SK-N-SH (cell line): ENCODE results near the gene CDH23. TPM values are rescaled to one million over a fixed set of nuclear protein-coding genes. Genes with fewer than 3 reads are reported as not detected.

Source experiments
- CTCF ChIA-PET: fragments of 300-600, 350-600 bp; formaldehyde crosslinking; extraction: SDS; loops from one replicate; lab custom pipeline; 2021; lab: Yijun Ruan, JAX
- POLR2A ChIA-PET: fragments of 350-600 bp; sonication (Branson Sonifier 250); formaldehyde crosslinking; extraction: SDS; loops from one replicate; lab custom pipeline; 2020; ENCODE audit warnings: antibody characterized with exemption, inconsistent platforms; lab: Yijun Ruan, JAX
- DNase-seq: peaks from one replicate; pipeline ENCODE4 v3.0.0; 2012
- H2AFZ ChIP-seq: fragments of 200-600 bp; sonication (generic); 2 replicates; pipeline ENCODE4 v1.8.1; 2016; ENCODE audit warnings: antibody characterized with exemption, mild to moderate bottlenecking, low read depth
- H3F3A ChIP-seq: fragments of 200-600 bp; sonication (generic); replicated peaks from 2 replicates; pipeline ENCODE3; 2016; ENCODE audit warnings: antibody characterized with exemption, mild to moderate bottlenecking; ENCODE audit not compliant: insufficient read depth
- H3K27ac ChIP-seq, 2 experiments: fragments of 200-500 bp in 1 of 2; fragments of 200-600 bp in 1 of 2; sonication (Bioruptor generic) in 1 of 2; sonication (generic), shearing (Covaris generic) in 1 of 2; 2 replicates each; pipeline versions ENCODE4 v1.5.1 to v1.6.1; 2014 to 2016; ENCODE audit warnings: low read depth in 2 of 2, inconsistent platforms in 1 of 2, low read length in 1 of 2, mild to moderate bottlenecking in 1 of 2, mixed read lengths in 1 of 2
- H3K27me3 ChIP-seq: fragments of 200-600 bp; sonication (generic), shearing (Covaris generic); 2 replicates; pipeline ENCODE4 v1.6.1; 2016; ENCODE audit warnings: mixed run types; ENCODE audit not compliant: insufficient read depth
- H3K36me3 ChIP-seq, 2 experiments: fragments of 200-500 bp in 1 of 2; fragments of 200-600 bp in 1 of 2; sonication (Bioruptor generic) in 1 of 2; sonication (generic) in 1 of 2; replicated peaks in 1 of 2; 2 replicates each; pipeline versions ENCODE3 to v1.5.1; 2014 to 2016; ENCODE audit warnings: low read length in 1 of 2, mild to moderate bottlenecking in 1 of 2; ENCODE audit not compliant: insufficient read depth in 2 of 2, control insufficient read depth in 1 of 2
- H3K4me1 ChIP-seq, 2 experiments: fragments of 200-500 bp in 1 of 2; fragments of 200-600 bp in 1 of 2; sonication (Bioruptor generic) in 1 of 2; sonication (generic), shearing (Covaris generic) in 1 of 2; 2 replicates each; pipeline versions ENCODE4 v1.5.1 to v1.6.1; 2014 to 2016; ENCODE audit warnings: low read depth in 1 of 2, low read length in 1 of 2, mixed run types in 1 of 2; ENCODE audit not compliant: insufficient read depth in 2 of 2, control insufficient read depth in 1 of 2
- H3K4me2 ChIP-seq: fragments of 200-600 bp; sonication (generic), shearing (Covaris generic); 2 replicates; pipeline ENCODE4 v1.6.1; 2017; ENCODE audit warnings: mixed run types
- H3K4me3 ChIP-seq, 2 experiments: fragments of 200-500 bp in 1 of 2; fragments of 200-600 bp in 1 of 2; sonication (Bioruptor generic) in 1 of 2; sonication (generic), shearing (Covaris generic) in 1 of 2; 2 replicates each; pipeline versions ENCODE4 v1.5.1 to v1.8.1; 2014 to 2016; ENCODE audit warnings: low read depth in 2 of 2, inconsistent platforms in 1 of 2, low read length in 1 of 2, mild to moderate bottlenecking in 1 of 2, mixed read lengths in 1 of 2, moderate library complexity in 1 of 2
- H3K79me2 ChIP-seq: fragments of 200-600 bp; sonication (generic); 2 replicates; pipeline ENCODE4 v1.8.1; 2017; ENCODE audit warnings: mild to moderate bottlenecking; ENCODE audit not compliant: insufficient read depth
- H3K9ac ChIP-seq: fragments of 200-600 bp; sonication (generic); 2 replicates; pipeline ENCODE4 v1.6.1; 2017; ENCODE audit warnings: mixed run types
- H3K9me2 ChIP-seq: fragments of 200-600 bp; sonication (generic); 2 replicates; pipeline ENCODE4 v1.6.1; 2017; ENCODE audit warnings: mixed run types
- H3K9me3 ChIP-seq: fragments of 200-600 bp; sonication (generic); 2 replicates; pipeline ENCODE4 v1.6.1; 2017; ENCODE audit warnings: mixed run types, mild to moderate bottlenecking, moderate library complexity
- H4K20me1 ChIP-seq: fragments of 200-600 bp; sonication (generic); 2 replicates; pipeline ENCODE4 v1.6.1; 2017; ENCODE audit warnings: mild to moderate bottlenecking, mixed run types; ENCODE audit not compliant: insufficient read depth
- CTCF ChIP-seq: fragments of 200-600 bp; sonication (generic); IDR thresholded peaks from 2 replicates; pipeline ENCODE4 v1.6.1; 2017; ENCODE audit warnings: antibody characterized with exemption, mild to moderate bottlenecking, moderate library complexity
- GATA2 ChIP-seq: sonication (generic); formaldehyde crosslinking; IDR thresholded peaks from 2 replicates; pipeline ENCODE4 v1.5.0; 2020; ENCODE audit warnings: mild to moderate bottlenecking, missing genetic modification reagents
- MEF2A ChIP-seq: IDR thresholded peaks from 2 replicates; pipeline ENCODE4 v1.4.0; 2012; ENCODE audit warnings: low read depth, borderline replicate concordance
- PBX3 ChIP-seq: IDR thresholded peaks from 2 replicates; pipeline ENCODE4; 2012
- RAD21 ChIP-seq: IDR thresholded peaks from 2 replicates; pipeline ENCODE4 v1.6.1; 2012; ENCODE audit warnings: mild to moderate bottlenecking, low read length
- RCOR1 ChIP-seq: fragments of 150-350 bp; IDR thresholded peaks from 2 replicates; pipeline ENCODE4 v1.6.1; 2017; ENCODE audit warnings: antibody characterized with exemption, low read length
- TAF1 ChIP-seq: IDR thresholded peaks from 2 replicates; pipeline ENCODE4 v1.6.1; 2012; ENCODE audit warnings: low read depth, mild to moderate bottlenecking, low read length, moderate library complexity, borderline replicate concordance
- TEAD4 ChIP-seq: IDR thresholded peaks from 2 replicates; pipeline ENCODE4 v1.4.0; 2012; ENCODE audit warnings: mild to moderate bottlenecking, borderline replicate concordance; ENCODE audit not compliant: insufficient read depth
- ZBTB33 ChIP-seq: IDR thresholded peaks from 2 replicates; pipeline ENCODE4 v1.4.0; 2012; ENCODE audit warnings: low read depth, borderline replicate concordance
- WGBS: methylation state at CpG from one replicate; pipeline ENCODE4 v1.1.6; 2017; ENCODE audit warnings: low lambda C conversion rate; 5-methylcytosine and 5-hydroxymethylcytosine counted together
- polyA plus RNA-seq, 3 experiments: library from polyadenylated mRNA; depleted of rRNA; stranded (reverse); fragments of >200 nt; gene quantifications; 2 replicates each; pipeline ENCODE4 v1.2.3, GENCODE V29; 2012
- TF ChIP-seq, protein P1 (sequence below): IDR thresholded peaks from 2 replicates; pipeline ENCODE4 v1.6.1; 2012; ENCODE audit warnings: mild to moderate bottlenecking, low read depth, low read length, moderate library complexity

The CDH23 gene
- polyA plus RNA-seq, 1 of the 3 experiments (the other 2 are of a cell fraction) = 0.03 TPM

- peaks cover 0 to 12% of the 10 kb centered on the region in 2 experiments; a peak in 1 of 4 replicates for H3K4me1 ChIP-seq
- H3F3A ChIP-seq = no peaks in the 10 kb centered on the region
- H3K4me2 ChIP-seq = no peak overlapping the region
- no peaks in the 10 kb centered on the region for H3K79me2 ChIP-seq
- ChIA-PET CTCF (interaction anchor here (1.0 to 5.3 kb wide), 5 partner anchors 10 to 166 kb away, joined by 3 to 28 read pairs (median 3); no protein-coding TSS in a partner anchor), POLR2A (no interaction called here)
- no peak overlapping the region for H3K9ac ChIP-seq
- no peak overlapping the region for H2AFZ ChIP-seq
- no peaks in the 10 kb centered on the region for H3K9me3 ChIP-seq
- no peaks in the 10 kb centered on the region for H3K36me3 ChIP-seq
- H3K27me3 ChIP-seq = peaks cover 4% of the 10 kb centered on the region; the same call in 1 of the 2 replicates
- H4K20me1 ChIP-seq = no peaks in the 10 kb centered on the region
- H3K9me2 ChIP-seq = no peaks in the 10 kb centered on the region
- WGBS = 43% methylated on average over 7 of the region's 7 CpGs
- H3K4me3 ChIP-seq = no peak overlapping the region
- H3K27ac ChIP-seq = no peak overlapping the region
- no peak for TF ChIP-seq CTCF
- no peak for TF ChIP-seq MEF2A
- no peak for TF ChIP-seq RCOR1
- TF ChIP-seq TEAD4 = no peak
- no peak for TF ChIP-seq ZBTB33
- no peak for TF ChIP-seq PBX3
- TF ChIP-seq, protein P1, sequence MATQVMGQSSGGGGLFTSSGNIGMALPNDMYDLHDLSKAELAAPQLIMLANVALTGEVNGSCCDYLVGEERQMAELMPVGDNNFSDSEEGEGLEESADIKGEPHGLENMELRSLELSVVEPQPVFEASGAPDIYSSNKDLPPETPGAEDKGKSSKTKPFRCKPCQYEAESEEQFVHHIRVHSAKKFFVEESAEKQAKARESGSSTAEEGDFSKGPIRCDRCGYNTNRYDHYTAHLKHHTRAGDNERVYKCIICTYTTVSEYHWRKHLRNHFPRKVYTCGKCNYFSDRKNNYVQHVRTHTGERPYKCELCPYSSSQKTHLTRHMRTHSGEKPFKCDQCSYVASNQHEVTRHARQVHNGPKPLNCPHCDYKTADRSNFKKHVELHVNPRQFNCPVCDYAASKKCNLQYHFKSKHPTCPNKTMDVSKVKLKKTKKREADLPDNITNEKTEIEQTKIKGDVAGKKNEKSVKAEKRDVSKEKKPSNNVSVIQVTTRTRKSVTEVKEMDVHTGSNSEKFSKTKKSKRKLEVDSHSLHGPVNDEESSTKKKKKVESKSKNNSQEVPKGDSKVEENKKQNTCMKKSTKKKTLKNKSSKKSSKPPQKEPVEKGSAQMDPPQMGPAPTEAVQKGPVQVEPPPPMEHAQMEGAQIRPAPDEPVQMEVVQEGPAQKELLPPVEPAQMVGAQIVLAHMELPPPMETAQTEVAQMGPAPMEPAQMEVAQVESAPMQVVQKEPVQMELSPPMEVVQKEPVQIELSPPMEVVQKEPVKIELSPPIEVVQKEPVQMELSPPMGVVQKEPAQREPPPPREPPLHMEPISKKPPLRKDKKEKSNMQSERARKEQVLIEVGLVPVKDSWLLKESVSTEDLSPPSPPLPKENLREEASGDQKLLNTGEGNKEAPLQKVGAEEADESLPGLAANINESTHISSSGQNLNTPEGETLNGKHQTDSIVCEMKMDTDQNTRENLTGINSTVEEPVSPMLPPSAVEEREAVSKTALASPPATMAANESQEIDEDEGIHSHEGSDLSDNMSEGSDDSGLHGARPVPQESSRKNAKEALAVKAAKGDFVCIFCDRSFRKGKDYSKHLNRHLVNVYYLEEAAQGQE = no peak
- TF ChIP-seq TAF1 = no peak
- TF ChIP-seq RAD21 = no peak
- TF ChIP-seq GATA2 (CRISPR knock-in tag) = no peak
- TF ChIP-seq, all 33 proteins: peak for 0
- no peak for DNase-seq
Observed at GRCh38 chr10:71550628-71551027, 153.9 kb downstream of the CDH23 start.
